ENCODE results near the gene UEVLD. TPM values are rescaled to one million over a fixed set of nuclear protein-coding genes. Genes with fewer than 3 reads are reported as not detected.

Gene UEVLD
- total and polyA plus RNA-seq, 9 of the 15 experiments (the other 6 are each of a cell fraction or from before 2014, with no cell fraction given), result 4.7 to 12.6 (median 7.4) TPM

DNA sequence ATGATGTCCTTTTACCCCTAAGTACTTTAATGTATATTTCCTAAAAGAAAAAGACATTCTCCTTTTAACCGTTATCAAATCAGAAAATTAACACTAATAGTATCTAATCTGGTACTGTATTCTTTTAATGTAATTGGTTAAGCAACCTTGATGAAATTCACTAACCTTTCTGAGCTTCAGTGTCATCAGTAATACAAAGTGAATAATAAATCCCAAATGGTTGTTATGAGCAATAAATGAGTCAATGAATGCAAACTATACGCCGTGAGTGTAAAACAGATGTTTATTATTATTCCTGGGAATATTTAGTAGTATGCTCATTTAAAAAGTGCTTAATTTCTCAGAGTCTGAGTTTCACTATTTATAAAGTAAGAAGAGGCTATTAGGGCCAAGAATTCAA lies 21.5 kb downstream of the UEVLD start:
- no peak for DNase-seq (ENCODE audit: extremely low read depth in 1 of 4, low spot score in 3 of 4)

More for the DNA sequence above, 21.5 kb downstream of the UEVLD start:
- H3K27ac ChIP-seq (ENCODE audit: extremely low read depth, low read depth, low read length), result no peak overlapping the region
- H3K79me2 ChIP-seq (ENCODE audit: control insufficient read depth, insufficient read depth, low read length), result no peaks in the 10 kb centered on the region
- H3K9me1 ChIP-seq (ENCODE audit: control insufficient read depth, insufficient read depth, low read length), result no peaks in the 10 kb centered on the region
- 92% methylated on average over 3 of the region's 3 CpGs for WGBS (ENCODE audit: insufficient coverage, low coverage, missing lambda C conversion rate)
- H3K27me3 ChIP-seq (ENCODE audit: control insufficient read depth in 2 of 2, insufficient read depth in 2 of 2, low read length in 2 of 2), result no peaks in the 10 kb centered on the region
- intact Hi-C loops (cut with micrococcal nuclease) (no loop called here), in situ Hi-C loops (cut with MboI) (no loop called here)
- no TSS peak for BruUV-seq (replicated peaks)
- H3K9me3 ChIP-seq (replicated peaks; ENCODE audit: control insufficient read depth, insufficient read depth, low read depth, low read length), result no peaks in the 10 kb centered on the region
- no peak overlapping the region for H3K9ac ChIP-seq (ENCODE audit: insufficient read depth in 1 of 2, low read depth in 2 of 2, low read length in 2 of 2)
- ATAC-seq, result no peak
- H3K4me2 ChIP-seq (ENCODE audit: insufficient read depth, low read length), result no peak overlapping the region
- ChIA-PET CTCF (ENCODE audit: low intra/inter-chr PET ratio) (no interaction called here), POLR2A (no interaction called here)
- no peak for FAIRE-seq
- no peaks in the 10 kb centered on the region for H3K4me1 ChIP-seq (replicated peaks in 1 of 2; ENCODE audit: control insufficient read depth in 2 of 2, insufficient read depth in 2 of 2, low read length in 2 of 2)
- H3K36me3 ChIP-seq (ENCODE audit: control insufficient read depth, insufficient read depth, low read length), result peaks cover 9% of the 10 kb centered on the region; the same call in 2 of the 3 replicates
- no peak overlapping the region for H2AFZ ChIP-seq (ENCODE audit: low read depth, low read length)
- H3K4me3 ChIP-seq, result no peak overlapping the region
- no peaks in the 10 kb centered on the region for H4K20me1 ChIP-seq (replicated peaks; ENCODE audit: control insufficient read depth, insufficient read depth, low read length)
- TF ChIP-seq CCAR2 (IDR thresholded peaks at IDR 0.05; ENCODE audit: low read depth, low read length), result no peak
- TF ChIP-seq ZNF766 (CRISPR knock-in tag; conservative IDR thresholded peaks at IDR 0.05), result no peak
- no peak for TF ChIP-seq ELF2 (CRISPR knock-in tag; IDR thresholded peaks at IDR 0.05)
- TF ChIP-seq CEBPB (tag; IDR thresholded peaks at IDR 0.05), result no peak
- TF ChIP-seq MYBL2 (IDR thresholded peaks at IDR 0.05; ENCODE audit: low read depth), result no peak
- no peak for TF ChIP-seq MYBL2 (CRISPR knock-in tag; IDR thresholded peaks at IDR 0.05; ENCODE audit: borderline replicate concordance)
- no peak for TF ChIP-seq RUNX1 (IDR thresholded peaks at IDR 0.05; ENCODE audit: low read depth)
- TF ChIP-seq, protein P1, sequence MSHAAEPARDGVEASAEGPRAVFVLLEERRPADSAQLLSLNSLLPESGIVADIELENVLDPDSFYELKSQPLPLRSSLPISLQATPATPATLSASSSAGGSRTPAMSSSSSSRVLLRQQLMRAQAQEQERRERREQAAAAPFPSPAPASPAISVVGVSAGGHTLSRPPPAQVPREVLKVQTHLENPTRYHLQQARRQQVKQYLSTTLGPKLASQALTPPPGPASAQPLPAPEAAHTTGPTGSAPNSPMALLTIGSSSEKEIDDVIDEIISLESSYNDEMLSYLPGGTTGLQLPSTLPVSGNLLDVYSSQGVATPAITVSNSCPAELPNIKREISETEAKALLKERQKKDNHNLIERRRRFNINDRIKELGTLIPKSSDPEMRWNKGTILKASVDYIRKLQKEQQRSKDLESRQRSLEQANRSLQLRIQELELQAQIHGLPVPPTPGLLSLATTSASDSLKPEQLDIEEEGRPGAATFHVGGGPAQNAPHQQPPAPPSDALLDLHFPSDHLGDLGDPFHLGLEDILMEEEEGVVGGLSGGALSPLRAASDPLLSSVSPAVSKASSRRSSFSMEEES (CRISPR knock-in tag; IDR thresholded peaks at IDR 0.05), result no peak
- no peak for TF ChIP-seq BRCA1 (IDR thresholded peaks at IDR 0.05)
- TF ChIP-seq BRCA1 (CRISPR knock-in tag; IDR thresholded peaks at IDR 0.05), result no peak
- TF ChIP-seq, protein P2, sequence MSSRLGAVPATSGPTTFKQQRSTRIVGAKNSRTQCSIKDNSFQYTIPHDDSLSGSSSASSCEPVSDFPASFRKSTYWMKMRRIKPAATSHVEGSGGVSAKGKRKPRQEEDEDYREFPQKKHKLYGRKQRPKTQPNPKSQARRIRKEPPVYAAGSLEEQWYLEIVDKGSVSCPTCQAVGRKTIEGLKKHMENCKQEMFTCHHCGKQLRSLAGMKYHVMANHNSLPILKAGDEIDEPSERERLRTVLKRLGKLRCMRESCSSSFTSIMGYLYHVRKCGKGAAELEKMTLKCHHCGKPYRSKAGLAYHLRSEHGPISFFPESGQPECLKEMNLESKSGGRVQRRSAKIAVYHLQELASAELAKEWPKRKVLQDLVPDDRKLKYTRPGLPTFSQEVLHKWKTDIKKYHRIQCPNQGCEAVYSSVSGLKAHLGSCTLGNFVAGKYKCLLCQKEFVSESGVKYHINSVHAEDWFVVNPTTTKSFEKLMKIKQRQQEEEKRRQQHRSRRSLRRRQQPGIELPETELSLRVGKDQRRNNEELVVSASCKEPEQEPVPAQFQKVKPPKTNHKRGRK (tag; IDR thresholded peaks at IDR 0.05), result no peak
